Dermis blood vessel endothelial cell (primary cell): Measurements from ENCODE around the gene MUCL3. TPM values are rescaled to one million over a fixed set of nuclear protein-coding genes. Genes with fewer than 3 reads are reported as not detected.
A peak's percentile ranks its signal among the peaks of the same experiment; 100 is the strongest.
"Not testable (repeated sequence)": the region's sequence is repeated elsewhere in the genome, so short reads cannot be mapped to it uniquely, and the experiment has no call there.

Experiments used
- DNase-seq: peaks from one replicate; pipeline ENCODE4 v3.0.0; 2010
- total RNA-seq: library from RNA; depleted of rRNA; stranded (reverse); fragments of >200 nt; gene quantifications from 2 replicates; pipeline ENCODE4 v1.2.3, GENCODE V29; 2014

The MUCL3 gene
- total RNA-seq, 1 donor from 2014 or later, result not detected

- no peak for DNase-seq
Observed at GRCh38 chr6:30947231-30947630, 6.5 kb downstream of the MUCL3 start.

- no peak for DNase-seq
Observed at GRCh38 chr6:30948811-30949210, 8.0 kb downstream of the MUCL3 start.

DNA sequence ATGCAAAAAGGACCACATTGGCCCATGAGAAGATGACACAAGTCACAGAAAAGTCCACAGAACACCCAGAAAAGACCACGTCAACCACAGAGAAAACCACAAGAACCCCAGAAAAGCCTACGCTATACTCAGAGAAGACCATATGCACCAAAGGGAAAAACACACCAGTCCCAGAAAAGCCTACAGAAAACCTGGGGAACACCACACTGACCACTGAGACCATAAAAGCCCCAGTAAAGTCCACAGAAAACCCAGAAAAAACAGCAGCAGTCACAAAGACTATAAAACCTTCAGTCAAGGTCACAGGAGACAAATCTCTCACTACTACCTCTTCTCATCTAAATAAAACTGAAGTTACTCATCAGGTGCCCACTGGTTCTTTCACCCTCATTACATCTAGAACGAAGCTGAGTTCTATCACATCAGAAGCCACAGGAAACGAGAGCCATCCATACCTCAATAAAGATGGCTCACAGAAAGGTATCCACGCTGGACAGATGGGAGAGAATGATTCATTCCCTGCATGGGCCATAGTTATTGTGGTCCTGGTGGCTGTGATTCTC lies 11.2 kb downstream of the MUCL3 start:
- no peak for DNase-seq

GRCh38 chr6:30954631-30955366 lies 14.0 kb downstream of the MUCL3 start:
- no peak for DNase-seq

- peak; percentile 9 for DNase-seq
Observed at GRCh38 chr6:30955367-30956042, 14.7 kb downstream of the MUCL3 start.

DNA sequence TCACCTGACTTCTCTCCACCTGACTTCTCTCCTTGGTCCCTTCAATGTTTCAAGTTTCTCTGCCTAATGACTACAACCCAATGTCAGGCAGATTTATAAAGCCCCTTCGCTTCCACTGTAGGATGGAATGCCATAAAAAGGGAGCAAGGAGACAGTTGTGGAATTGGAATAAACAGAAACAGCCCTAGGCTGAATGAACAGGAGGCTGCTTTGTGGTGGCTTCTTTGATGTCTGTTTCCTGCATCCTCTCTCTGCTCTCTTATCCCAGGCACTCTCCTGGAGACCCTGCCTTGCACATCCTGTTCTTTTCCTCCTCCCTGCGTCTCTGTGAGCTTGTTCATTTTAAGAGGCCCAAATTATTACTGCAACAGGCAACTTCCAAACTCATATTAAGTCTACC lies 16.9 kb downstream of the MUCL3 start:
- DNase-seq, result no peak

GRCh38 chr6:30960907-30961673 lies 20.3 kb downstream of the MUCL3 start:
- DNase-seq, result no peak

- no peak for DNase-seq
Observed at GRCh38 chr6:30962716-30963115, 21.9 kb downstream of the MUCL3 start.

- DNase-seq, result no peak
Observed at GRCh38 chr6:30963641-30964040, 22.9 kb downstream of the MUCL3 start.

- no peak for DNase-seq
Observed at GRCh38 chr6:30964075-30964474, 23.3 kb downstream of the MUCL3 start.

DNA sequence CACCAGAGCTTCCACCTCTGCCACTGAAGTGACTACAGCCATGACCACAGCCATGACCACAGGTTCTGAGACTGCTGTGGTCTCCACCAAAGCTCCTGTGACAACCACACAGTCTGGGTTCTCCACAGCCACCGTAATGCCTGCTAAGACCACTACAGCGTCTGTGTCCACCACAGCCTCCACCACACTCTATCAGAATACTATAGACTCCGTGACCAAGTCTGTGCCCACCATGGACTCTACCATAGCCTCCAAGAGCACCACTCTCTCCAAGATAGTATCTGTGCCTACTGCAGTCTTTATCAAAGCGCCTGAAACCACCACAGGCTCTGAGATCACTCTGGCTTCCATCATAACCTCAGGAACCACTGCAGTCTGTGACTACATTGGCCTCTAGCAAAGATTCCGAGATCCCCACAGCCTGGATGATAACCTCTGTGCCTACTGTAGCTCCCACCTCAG lies 24.4 kb downstream of the MUCL3 start:
- no peak for DNase-seq

- no peak for DNase-seq
Observed at GRCh38 chr6:30966154-30966553, 25.4 kb downstream of the MUCL3 start.

GRCh38 chr6:30969171-30969570 lies 28.4 kb downstream of the MUCL3 start:
- DNase-seq, result not testable (repeated sequence)

DNA sequence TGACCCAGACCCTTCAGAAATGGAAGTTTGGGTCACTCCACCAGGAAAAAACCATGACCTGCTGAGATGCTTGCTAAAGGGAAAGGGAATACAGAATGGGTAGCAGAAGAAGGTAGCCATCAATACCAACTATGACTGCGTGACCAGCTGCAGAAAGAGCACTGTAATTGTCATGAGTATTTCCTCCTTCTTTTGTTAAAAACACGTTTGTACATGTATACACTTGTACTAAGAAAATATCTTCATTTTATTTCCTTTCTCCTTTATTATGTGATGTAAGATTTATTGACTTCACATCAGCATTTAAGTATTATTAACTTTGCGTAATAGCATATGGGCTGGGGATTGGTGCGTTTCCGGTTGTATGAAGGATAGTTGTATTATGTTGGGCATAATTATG lies 30.2 kb downstream of the MUCL3 start:
- no peak for DNase-seq

GRCh38 chr6:30972816-30973215 lies 32.0 kb downstream of the MUCL3 start:
- DNase-seq, result no peak

GRCh38 chr6:30974490-30975252 lies 33.9 kb downstream of the MUCL3 start:
- no peak for DNase-seq

DNA sequence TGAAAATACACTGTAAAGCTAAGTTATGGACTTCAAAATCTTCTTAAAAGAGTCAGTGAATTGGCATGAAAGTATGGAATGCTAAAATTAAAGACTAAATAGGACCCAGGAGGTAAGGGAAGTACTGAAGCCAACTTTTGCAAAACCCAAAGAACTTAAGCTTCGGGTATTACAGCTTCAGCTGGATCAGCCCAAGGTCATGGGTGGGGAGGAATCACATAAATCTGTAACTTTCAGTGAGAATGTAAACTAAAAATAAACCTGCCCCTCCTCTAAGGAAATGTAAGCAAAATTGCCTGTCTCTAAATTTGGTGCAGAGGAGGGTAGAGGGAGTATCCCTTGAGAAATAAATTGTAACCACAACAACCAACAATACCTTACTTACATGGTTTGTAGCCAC lies 38.4 kb downstream of the MUCL3 start:
- DNase-seq, result no peak

- no peak for DNase-seq
Observed at GRCh38 chr6:30979690-30980089, 38.9 kb downstream of the MUCL3 start.

DNA sequence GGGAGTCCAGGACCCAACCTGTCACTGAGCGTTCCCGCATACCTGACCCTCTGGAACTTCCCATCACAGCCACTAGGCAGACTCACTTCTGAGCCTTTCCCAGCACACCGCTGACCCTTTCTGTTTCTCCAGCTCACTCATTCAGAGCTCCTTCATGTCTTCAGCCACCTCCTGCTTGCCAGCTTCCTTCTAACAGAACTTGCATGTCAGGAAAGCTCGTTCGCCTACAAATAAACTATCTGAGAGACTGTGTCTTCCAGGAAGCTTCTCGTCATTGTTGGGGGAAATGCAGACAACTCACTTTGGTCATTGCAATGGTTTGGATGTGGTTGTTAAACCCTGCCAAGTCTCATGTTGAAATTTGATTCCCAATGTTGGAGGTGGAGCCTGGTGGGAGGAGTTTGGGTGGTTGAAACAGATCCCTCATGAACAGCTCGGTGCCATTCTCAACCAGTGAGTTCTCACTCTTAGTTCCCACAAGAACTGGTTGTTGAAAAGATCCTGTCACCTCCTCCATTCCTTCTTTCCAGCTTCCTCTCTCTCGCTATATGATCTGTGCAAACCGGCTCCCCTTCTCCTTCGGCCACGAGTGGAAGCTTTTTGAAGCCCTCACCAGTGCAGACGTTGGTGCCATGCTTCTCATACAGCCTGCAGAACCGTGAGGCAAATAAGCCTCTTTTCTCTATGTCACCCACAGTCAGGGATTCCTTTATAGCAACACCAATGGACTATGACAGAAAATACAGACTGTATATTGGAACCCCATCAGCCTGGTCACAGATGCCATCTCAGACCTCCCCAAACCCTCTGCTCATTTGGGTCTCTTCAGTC lies 41.4 kb downstream of the MUCL3 start:
- DNase-seq, result peak; percentile 10

- DNase-seq, result no peak
Observed at GRCh38 chr6:30983439-30983838, 42.7 kb downstream of the MUCL3 start, which contains the start of gene MUC21. TSS of gene MUC21 (plus strand) at chr6:30983718. CDS start at chr6:30983959, 241 bp downstream.

DNA sequence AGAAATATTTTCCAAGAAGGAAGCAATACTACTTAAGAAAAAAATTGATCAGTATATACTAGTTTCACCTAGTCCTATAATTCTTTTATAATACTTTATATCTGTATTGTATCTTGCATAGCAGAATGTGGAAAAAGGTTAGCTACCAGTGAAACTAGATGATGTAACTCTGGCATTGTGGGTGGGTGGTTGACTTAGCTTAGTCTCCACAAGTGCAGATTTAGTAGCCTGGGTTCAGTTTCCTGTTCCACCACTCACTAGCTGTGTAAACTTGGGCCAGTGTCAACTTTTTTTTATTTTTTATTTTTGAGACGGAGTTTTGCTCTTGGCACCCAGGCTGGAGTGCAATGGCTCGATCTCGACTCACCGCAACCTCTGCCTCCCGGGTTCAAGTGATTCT lies 44.7 kb downstream of the MUCL3 start:
- no peak for DNase-seq
